HCT116 (cell line): ENCODE measurements around the gene SLC12A1. TPM values are rescaled to one million over a fixed set of nuclear protein-coding genes. Genes with fewer than 3 reads are reported as not detected.

Experiments used
- ATAC-seq: fragments of 200-7000 bp; cut with Tn5 transposase; 2 replicates; pipeline ENCODE4 v1.9.1; 2020; ENCODE audit warnings: mild to moderate bottlenecking, moderate library complexity
- BruUV-seq: library from RNA; stranded (reverse); fragments of 400-500 nt; replicated peaks from 2 replicates; lab custom pipeline; 2021; lab: Mats Ljungman, UMichigan
- CTCF ChIA-PET: fragments of 300-600 bp; sonication (Branson Sonifier 250); formaldehyde crosslinking; loops from one replicate; lab custom pipeline; 2021; ENCODE audit warnings: antibody characterized with exemption; lab: Charles Lee
- POLR2A ChIA-PET: fragments of 300-600, 350-600 bp; sonication (Branson Sonifier 250); formaldehyde crosslinking; loops from one replicate; lab custom pipeline; 2021; ENCODE audit warnings: antibody characterized with exemption; lab: Charles Lee
- RAD21 ChIA-PET, 2 experiments: fragments of 300-600 bp; sonication (Branson Sonifier 250); formaldehyde crosslinking; loops; one replicate each; lab custom pipeline; 2023; ENCODE audit warnings: low total read pairs in 2 of 2; ENCODE audit not compliant: uncharacterized antibody in 2 of 2, unreplicated experiment in 2 of 2, low non-redundant PET in 1 of 2; lab: Charles Lee
- DNase-seq: peaks from one replicate; pipeline ENCODE4 v3.0.0-alpha.2; 2010; ENCODE audit warnings: low read depth, low spot score
- H2AFZ ChIP-seq: fragments of 200-600 bp; shearing (Covaris generic), sonication (generic); 2 replicates; pipeline ENCODE4 v1.6.1; 2017; ENCODE audit warnings: low read depth, mixed run types, mixed read lengths, antibody characterized with exemption, low read length; ENCODE audit not compliant: poor library complexity, severe bottlenecking
- H3K27ac ChIP-seq: 2 replicates; pipeline ENCODE4 v1.5.1; 2012; ENCODE audit warnings: low read depth, low read length
- H3K27me3 ChIP-seq: fragments of 200-600 bp; sonication (generic); 2 replicates; pipeline ENCODE4 v1.6.1; 2016; ENCODE audit warnings: mixed run types, low read length, mixed read lengths; ENCODE audit not compliant: insufficient read depth
- H3K36me3 ChIP-seq, 2 experiments: fragments of 200-500 bp in 1 of 2; fragments of 200-600 bp in 1 of 2; sonication (Bioruptor generic) in 1 of 2; sonication (generic) in 1 of 2; 2 replicates each; pipeline versions ENCODE4 v1.5.1 to v1.6.1; 2014 to 2016; ENCODE audit warnings: low read length in 2 of 2, inconsistent platforms in 1 of 2, mixed read lengths in 1 of 2, mixed run types in 1 of 2; ENCODE audit not compliant: insufficient read depth in 2 of 2, control insufficient read depth in 1 of 2
- H3K4me1 ChIP-seq, 2 experiments: fragments of 200-600 bp in 1 of 2; sonication (generic) in 1 of 2; 2 replicates each; pipeline versions ENCODE4 v1.5.1 to v1.6.1; 2012 to 2017; ENCODE audit warnings: low read length in 2 of 2, inconsistent platforms in 1 of 2, mild to moderate bottlenecking in 1 of 2, mixed read lengths in 1 of 2, mixed run types in 1 of 2, moderate library complexity in 1 of 2; ENCODE audit not compliant: insufficient read depth in 2 of 2, control insufficient read depth in 1 of 2
- H3K4me2 ChIP-seq: fragments of 200-600 bp; sonication (generic); 2 replicates; pipeline ENCODE4 v1.6.1; 2017; ENCODE audit warnings: mixed run types, low read length, mixed read lengths
- H3K4me3 ChIP-seq, 2 experiments: fragments of 200-600 bp in 1 of 2; sonication (generic) in 1 of 2; replicated peaks in 1 of 2; 2 replicates each; pipeline ENCODE4 v1.5.1; 2011 to 2016; ENCODE audit warnings: low read length in 2 of 2, control low read depth in 1 of 2, low read depth in 1 of 2, mild to moderate bottlenecking in 1 of 2, mixed read lengths in 1 of 2, mixed run types in 1 of 2
- H3K79me2 ChIP-seq: fragments of 200-600 bp; sonication (generic); 2 replicates; pipeline ENCODE4 v1.6.1; 2017; ENCODE audit warnings: mild to moderate bottlenecking, mixed run types, low read length, moderate library complexity, mixed read lengths; ENCODE audit not compliant: insufficient read depth
- H3K9ac ChIP-seq: fragments of 200-600 bp; sonication (generic); 2 replicates; pipeline ENCODE4 v1.6.1; 2016; ENCODE audit warnings: low read length, mixed read lengths
- H3K9me2 ChIP-seq: fragments of 200-600 bp; sonication (generic), shearing (Covaris generic); 2 replicates; pipeline ENCODE4 v1.6.1; 2017; ENCODE audit warnings: mixed run types, mild to moderate bottlenecking, moderate library complexity; ENCODE audit not compliant: insufficient read depth
- H3K9me3 ChIP-seq, 2 experiments: fragments of 200-500 bp in 1 of 2; fragments of 200-600 bp in 1 of 2; sonication (Bioruptor generic) in 1 of 2; sonication (generic) in 1 of 2; 2 replicates each; pipeline ENCODE4 v1.6.1; 2014 to 2017; ENCODE audit warnings: low read length in 2 of 2, mixed read lengths in 2 of 2, inconsistent platforms in 1 of 2, low read depth in 1 of 2, mild to moderate bottlenecking in 1 of 2, mixed run types in 1 of 2, moderate library complexity in 1 of 2; ENCODE audit not compliant: control insufficient read depth in 1 of 2, insufficient read depth in 1 of 2
- H4K20me1 ChIP-seq: fragments of 200-600 bp; sonication (generic), shearing (Covaris generic); 2 replicates; pipeline ENCODE4 v1.6.1; 2017; ENCODE audit warnings: mixed run types, mild to moderate bottlenecking, moderate library complexity; ENCODE audit not compliant: insufficient read depth
- ATF3 ChIP-seq: IDR thresholded peaks from 2 replicates; pipeline ENCODE4 v1.6.1; 2012
- CTCF ChIP-seq, 3 experiments: fragments of 200-600 bp in 1 of 3; sonication (generic) in 1 of 3; IDR thresholded peaks in 2 of 3; conservative IDR thresholded peaks in 1 of 3; 2 replicates each; pipeline ENCODE4 v1.5.1; 2012 to 2017; ENCODE audit warnings: low read depth in 2 of 3, low read length in 2 of 3, antibody characterized with exemption in 1 of 3, borderline replicate concordance in 1 of 3, control low read depth in 1 of 3, mild to moderate bottlenecking in 1 of 3, mixed read lengths in 1 of 3, mixed run types in 1 of 3, moderate library complexity in 1 of 3; ENCODE audit not compliant: insufficient read depth in 1 of 3
- EGR1 ChIP-seq: IDR thresholded peaks from 2 replicates; pipeline ENCODE4 v1.6.1; 2012; ENCODE audit warnings: low read depth
- ELF1 ChIP-seq: IDR thresholded peaks from 2 replicates; pipeline ENCODE4 v1.6.1; 2012; ENCODE audit warnings: low read depth, borderline replicate concordance
- EZH2 ChIP-seq: fragments of 200-600 bp; sonication (generic); IDR thresholded peaks from 2 replicates; pipeline ENCODE4 v1.6.1; 2017; ENCODE audit warnings: antibody characterized with exemption, mixed run types
- MAX ChIP-seq: IDR thresholded peaks from 2 replicates; pipeline ENCODE4 v1.6.1; 2012
- POLR2AphosphoS5 ChIP-seq: IDR thresholded peaks from 2 replicates; pipeline ENCODE4 v1.6.1; 2011; ENCODE audit warnings: mild to moderate bottlenecking, low read depth, low read length, moderate library complexity
- RAD21 ChIP-seq: IDR thresholded peaks from 2 replicates; pipeline ENCODE4 v1.6.1; 2012; ENCODE audit warnings: low read depth, mild to moderate bottlenecking
- TCF7L2 ChIP-seq: IDR thresholded peaks from 2 replicates; pipeline ENCODE4 v1.7.0; 2011; ENCODE audit warnings: borderline replicate concordance, inconsistent platforms; ENCODE audit not compliant: insufficient read depth, insufficient read length; ENCODE audit errors: extremely low read depth
- ZNF274 ChIP-seq: fragments of 200-500 bp; sonication (Bioruptor generic); IDR thresholded peaks from 2 replicates; pipeline ENCODE4 v1.6.1; 2014; ENCODE audit warnings: mild to moderate bottlenecking, low read depth, low read length, inconsistent platforms
- intact Hi-C: fragments of 100-400 bp; cut with micrococcal nuclease; formaldehyde crosslinking; loops from 2 replicates; pipeline ENCODE4 v1.10.0; 2022
- total RNA-seq: library from RNA; stranded (reverse); gene quantifications from one replicate; pipeline ENCODE4 v1.2.1, GENCODE V29; 2021; ENCODE audit not compliant: unreplicated experiment

SLC12A1 gene
- total RNA-seq, 1 experiment from 2014 or later = not detected

GRCh38 chr15:48265135-48265534, 59.0 kb downstream of the SLC12A1 start:
- RAD21 ChIA-PET = no interaction called here
- peaks cover 29% of the 10 kb centered on the region for H3K27me3 ChIP-seq
- POLR2A ChIA-PET = no interaction called here
- H3K27ac ChIP-seq = no peak overlapping the region
- H3K9me2 ChIP-seq = no peaks in the 10 kb centered on the region
- CTCF ChIA-PET = no interaction called here
- no peaks in the 10 kb centered on the region for H3K79me2 ChIP-seq
- TF ChIP-seq TCF7L2 (no peak), POLR2AphosphoS5 (no peak), ELF1 (no peak), EZH2 (no peak), RAD21 (no peak), ZNF274 (no peak), ATF3 (no peak), CTCF (IDR thresholded peaks at IDR 0.05 in 2 of 3, conservative IDR thresholded peaks at IDR 0.05 in 1 of 3; ENCODE audit: borderline replicate concordance in 1 of 3, insufficient read depth in 1 of 3, low read depth in 2 of 3, low read length in 2 of 3) (no peak), MAX (no peak), EGR1 (no peak)
- H2AFZ ChIP-seq = no peak overlapping the region
- H3K4me3 ChIP-seq = no peak overlapping the region
- DNase-seq (no peak), ATAC-seq (no peak)
- H4K20me1 ChIP-seq = no peaks in the 10 kb centered on the region
- H3K9me3 ChIP-seq = no peaks in the 10 kb centered on the region
- no peak overlapping the region for H3K9ac ChIP-seq
- no TSS peak for BruUV-seq
- intact Hi-C loops = no loop called here
- no peaks in the 10 kb centered on the region for H3K4me1 ChIP-seq
- H3K4me2 ChIP-seq = no peak overlapping the region
- H3K36me3 ChIP-seq = no peaks in the 10 kb centered on the region
